Measurements from ENCODE around the gene DMRT3. TPM values are rescaled to one million over a fixed set of nuclear protein-coding genes. Genes with fewer than 3 reads are reported as not detected.
"Not testable (repeated sequence)": the region's sequence is repeated elsewhere in the genome, so short reads cannot be mapped to it uniquely, and the experiment has no call there.

The DMRT3 gene
- total and polyA plus RNA-seq, 2 donors from 2014 or later, result not detected

- FAIRE-seq; H3K9me3 ChIP-seq (ENCODE audit: control insufficient read depth in 2 of 3, insufficient read depth in 1 of 3, low read length in 3 of 3); H3K36me3 ChIP-seq (ENCODE audit: control insufficient read depth in 2 of 3, insufficient read depth in 3 of 3, low read length in 3 of 3); H3K27me3 ChIP-seq (ENCODE audit: control insufficient read depth, insufficient read depth, low read length); H3K9ac ChIP-seq (ENCODE audit: low read length in 3 of 3); H3K4me1 ChIP-seq (ENCODE audit: control insufficient read depth in 2 of 3, insufficient read depth in 2 of 3, low read depth in 1 of 3, low read length in 3 of 3); intact Hi-C loops (cut with DNase I); H3K27ac ChIP-seq (ENCODE audit: low read depth in 2 of 2, low read length in 2 of 2); H3K4me3 ChIP-seq (ENCODE audit: low read length in 3 of 3): not testable (repeated sequence)
- peak; percentile 20 for TF ChIP-seq CTCF (IDR thresholded peaks at IDR 0.05; ENCODE audit: borderline replicate concordance, extremely low read depth, insufficient read depth)
- DNase-seq, result peak in 1 of 5 donors; percentile 71
Observed at GRCh38 chr9:998299-999110, 22.1 kb downstream of the DMRT3 start.

GRCh38 chr9:1001838-1002237 lies 25.4 kb downstream of the DMRT3 start:
- H3K27me3 ChIP-seq (ENCODE audit: control insufficient read depth, insufficient read depth, low read length), result no peaks in the 10 kb centered on the region
- intact Hi-C loops (cut with DNase I), result no loop called here
- H3K27ac ChIP-seq (ENCODE audit: low read depth in 2 of 2, low read length in 2 of 2), result no peak overlapping the region
- TF ChIP-seq CTCF (IDR thresholded peaks at IDR 0.05; ENCODE audit: borderline replicate concordance, extremely low read depth, insufficient read depth), result no peak
- H3K4me1 ChIP-seq (ENCODE audit: control insufficient read depth in 2 of 3, insufficient read depth in 2 of 3, low read depth in 1 of 3, low read length in 3 of 3), result no peaks in the 10 kb centered on the region
- no peak for DNase-seq
- no peak overlapping the region for H3K4me3 ChIP-seq (ENCODE audit: low read length in 3 of 3)
- no peaks in the 10 kb centered on the region for H3K9me3 ChIP-seq (ENCODE audit: control insufficient read depth in 2 of 3, insufficient read depth in 1 of 3, low read length in 3 of 3)
- H3K36me3 ChIP-seq (ENCODE audit: control insufficient read depth in 2 of 3, insufficient read depth in 3 of 3, low read length in 3 of 3), result no peaks in the 10 kb centered on the region
- no peak overlapping the region for H3K9ac ChIP-seq (ENCODE audit: low read length in 3 of 3)
- no peak for FAIRE-seq

- Histone ChIP-seq H3K9me3 (ENCODE audit: control insufficient read depth in 2 of 3, insufficient read depth in 1 of 3, low read length in 3 of 3) (no peaks in the 10 kb centered on the region), H3K36me3 (ENCODE audit: control insufficient read depth in 2 of 3, insufficient read depth in 3 of 3, low read length in 3 of 3) (no peaks in the 10 kb centered on the region), H3K4me1 (ENCODE audit: control insufficient read depth in 2 of 3, insufficient read depth in 2 of 3, low read depth in 1 of 3, low read length in 3 of 3) (no peaks in the 10 kb centered on the region), H3K9ac (ENCODE audit: low read length in 3 of 3) (no peak overlapping the region), H3K27me3 (ENCODE audit: control insufficient read depth, insufficient read depth, low read length) (no peaks in the 10 kb centered on the region), H3K27ac (ENCODE audit: low read depth in 2 of 2, low read length in 2 of 2) (no peak overlapping the region), H3K4me3 (ENCODE audit: low read length in 3 of 3) (no peak overlapping the region)
- DNase-seq (no peak), FAIRE-seq (no peak)
- no peak for TF ChIP-seq CTCF (IDR thresholded peaks at IDR 0.05; ENCODE audit: borderline replicate concordance, extremely low read depth, insufficient read depth)
- intact Hi-C loops (cut with DNase I), result no loop called here
Observed at GRCh38 chr9:1002678-1003077, 26.2 kb downstream of the DMRT3 start.

Measured in kidney (tissue), 14 donors.